ENCODE measurements around the gene MED16.

DNA sequence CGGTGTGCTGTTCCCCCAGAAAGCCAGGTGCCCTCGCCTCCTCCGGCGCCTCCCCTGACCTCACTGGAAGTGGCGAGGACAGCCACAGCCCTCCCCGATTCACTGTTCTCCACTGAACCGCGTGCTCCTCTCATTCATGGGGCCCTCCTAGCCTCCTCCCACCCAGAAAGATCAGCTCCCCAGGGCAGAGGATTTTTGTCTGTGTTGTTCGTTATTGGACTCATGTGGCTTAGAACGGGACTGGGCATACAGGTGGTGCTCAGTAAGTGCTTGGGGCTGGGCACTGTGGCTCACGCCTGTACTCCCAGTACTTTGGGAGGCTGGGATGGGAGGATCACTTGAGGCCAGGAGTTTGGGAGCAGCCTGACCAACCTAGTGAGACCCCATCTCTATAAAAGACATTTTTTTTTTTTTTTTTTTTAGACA is 48.4 kb downstream of the MED16 start:
- TF ChIP-seq, protein P1, sequence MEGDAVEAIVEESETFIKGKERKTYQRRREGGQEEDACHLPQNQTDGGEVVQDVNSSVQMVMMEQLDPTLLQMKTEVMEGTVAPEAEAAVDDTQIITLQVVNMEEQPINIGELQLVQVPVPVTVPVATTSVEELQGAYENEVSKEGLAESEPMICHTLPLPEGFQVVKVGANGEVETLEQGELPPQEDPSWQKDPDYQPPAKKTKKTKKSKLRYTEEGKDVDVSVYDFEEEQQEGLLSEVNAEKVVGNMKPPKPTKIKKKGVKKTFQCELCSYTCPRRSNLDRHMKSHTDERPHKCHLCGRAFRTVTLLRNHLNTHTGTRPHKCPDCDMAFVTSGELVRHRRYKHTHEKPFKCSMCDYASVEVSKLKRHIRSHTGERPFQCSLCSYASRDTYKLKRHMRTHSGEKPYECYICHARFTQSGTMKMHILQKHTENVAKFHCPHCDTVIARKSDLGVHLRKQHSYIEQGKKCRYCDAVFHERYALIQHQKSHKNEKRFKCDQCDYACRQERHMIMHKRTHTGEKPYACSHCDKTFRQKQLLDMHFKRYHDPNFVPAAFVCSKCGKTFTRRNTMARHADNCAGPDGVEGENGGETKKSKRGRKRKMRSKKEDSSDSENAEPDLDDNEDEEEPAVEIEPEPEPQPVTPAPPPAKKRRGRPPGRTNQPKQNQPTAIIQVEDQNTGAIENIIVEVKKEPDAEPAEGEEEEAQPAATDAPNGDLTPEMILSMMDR (IDR thresholded peaks at IDR 0.05), result no peak
- TF ChIP-seq POLR2A (IDR thresholded peaks at IDR 0.05), result no peak
- no peak for TF ChIP-seq EP300 (IDR thresholded peaks at IDR 0.05)
- no peak for TF ChIP-seq POLR2AphosphoS5 (IDR thresholded peaks at IDR 0.05)
